ENCODE data around the gene SLC6A19. TPM values are rescaled to one million over a fixed set of nuclear protein-coding genes. Genes with fewer than 3 reads are reported as not detected.

SLC6A19 gene
- total RNA-seq, 1 experiment from 2014 or later = 0.04 TPM

- Mint-ChIP-seq H3K27me3 (ENCODE audit: low read depth) (no peaks in the 10 kb centered on the region; the same call in 1 of the 2 replicates), H3K4me3 (no peak overlapping the region), H3K36me3 (no peaks in the 10 kb centered on the region), H3K4me1 (peaks cover 4% of the 10 kb centered on the region), H3K27ac (no peak overlapping the region), H3K9me3 (peaks cover 12% of the 10 kb centered on the region)
- DNase-seq (ENCODE audit: low spot score) (no peak), ATAC-seq (no peak)
- POLR2A ChIA-PET = no interaction called here
- CTCF ChIA-PET = interaction anchor here (1.1 kb wide), 1 partner anchor 17 kb away, joined by 3 read pairs; no protein-coding TSS in a partner anchor
- TF ChIP-seq, protein P1, sequence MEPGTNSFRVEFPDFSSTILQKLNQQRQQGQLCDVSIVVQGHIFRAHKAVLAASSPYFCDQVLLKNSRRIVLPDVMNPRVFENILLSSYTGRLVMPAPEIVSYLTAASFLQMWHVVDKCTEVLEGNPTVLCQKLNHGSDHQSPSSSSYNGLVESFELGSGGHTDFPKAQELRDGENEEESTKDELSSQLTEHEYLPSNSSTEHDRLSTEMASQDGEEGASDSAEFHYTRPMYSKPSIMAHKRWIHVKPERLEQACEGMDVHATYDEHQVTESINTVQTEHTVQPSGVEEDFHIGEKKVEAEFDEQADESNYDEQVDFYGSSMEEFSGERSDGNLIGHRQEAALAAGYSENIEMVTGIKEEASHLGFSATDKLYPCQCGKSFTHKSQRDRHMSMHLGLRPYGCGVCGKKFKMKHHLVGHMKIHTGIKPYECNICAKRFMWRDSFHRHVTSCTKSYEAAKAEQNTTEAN (CRISPR knock-in tag; IDR thresholded peaks at IDR 0.05) = no peak
- no peak for TF ChIP-seq ETV6 (CRISPR knock-in tag; IDR thresholded peaks at IDR 0.05)
- no peak for TF ChIP-seq NR3C1 (CRISPR knock-in tag; conservative IDR thresholded peaks at IDR 0.05; ENCODE audit: low read depth)
- TF ChIP-seq, protein P2, sequence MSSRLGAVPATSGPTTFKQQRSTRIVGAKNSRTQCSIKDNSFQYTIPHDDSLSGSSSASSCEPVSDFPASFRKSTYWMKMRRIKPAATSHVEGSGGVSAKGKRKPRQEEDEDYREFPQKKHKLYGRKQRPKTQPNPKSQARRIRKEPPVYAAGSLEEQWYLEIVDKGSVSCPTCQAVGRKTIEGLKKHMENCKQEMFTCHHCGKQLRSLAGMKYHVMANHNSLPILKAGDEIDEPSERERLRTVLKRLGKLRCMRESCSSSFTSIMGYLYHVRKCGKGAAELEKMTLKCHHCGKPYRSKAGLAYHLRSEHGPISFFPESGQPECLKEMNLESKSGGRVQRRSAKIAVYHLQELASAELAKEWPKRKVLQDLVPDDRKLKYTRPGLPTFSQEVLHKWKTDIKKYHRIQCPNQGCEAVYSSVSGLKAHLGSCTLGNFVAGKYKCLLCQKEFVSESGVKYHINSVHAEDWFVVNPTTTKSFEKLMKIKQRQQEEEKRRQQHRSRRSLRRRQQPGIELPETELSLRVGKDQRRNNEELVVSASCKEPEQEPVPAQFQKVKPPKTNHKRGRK (CRISPR knock-in tag; IDR thresholded peaks at IDR 0.05; ENCODE audit: borderline replicate concordance) = no peak
- no peak for TF ChIP-seq E2F4 (CRISPR knock-in tag; IDR thresholded peaks at IDR 0.05; ENCODE audit: borderline replicate concordance, low read depth)
- no peak for TF ChIP-seq SMAD3 (CRISPR knock-in tag; IDR thresholded peaks at IDR 0.05; ENCODE audit: borderline replicate concordance)
- TF ChIP-seq RORB (CRISPR knock-in tag; IDR thresholded peaks at IDR 0.05) = no peak
Measured at GRCh38 chr5:1221721-1222120, 20.3 kb downstream of the SLC6A19 start.

GRCh38 chr5:1222147-1222546, 20.8 kb downstream of the SLC6A19 start:
- DNase-seq (ENCODE audit: low spot score) (no peak), ATAC-seq (no peak)
- peaks cover 4% of the 10 kb centered on the region for H3K4me1 Mint-ChIP-seq
- peaks cover 12% of the 10 kb centered on the region for H3K9me3 Mint-ChIP-seq
- H3K27ac Mint-ChIP-seq = no peak overlapping the region
- no peaks in the 10 kb centered on the region; the same call in 1 of the 2 replicates for H3K27me3 Mint-ChIP-seq (ENCODE audit: low read depth)
- POLR2A ChIA-PET = no interaction called here
- H3K4me3 Mint-ChIP-seq = no peak overlapping the region
- no peaks in the 10 kb centered on the region for H3K36me3 Mint-ChIP-seq
- CTCF ChIA-PET = no interaction called here
- no peak for TF ChIP-seq GTF2I (CRISPR knock-in tag; conservative IDR thresholded peaks at IDR 0.05)
- no peak for TF ChIP-seq KAT7 (CRISPR knock-in tag; IDR thresholded peaks at IDR 0.05; ENCODE audit: borderline replicate concordance)
- TF ChIP-seq, protein P3, sequence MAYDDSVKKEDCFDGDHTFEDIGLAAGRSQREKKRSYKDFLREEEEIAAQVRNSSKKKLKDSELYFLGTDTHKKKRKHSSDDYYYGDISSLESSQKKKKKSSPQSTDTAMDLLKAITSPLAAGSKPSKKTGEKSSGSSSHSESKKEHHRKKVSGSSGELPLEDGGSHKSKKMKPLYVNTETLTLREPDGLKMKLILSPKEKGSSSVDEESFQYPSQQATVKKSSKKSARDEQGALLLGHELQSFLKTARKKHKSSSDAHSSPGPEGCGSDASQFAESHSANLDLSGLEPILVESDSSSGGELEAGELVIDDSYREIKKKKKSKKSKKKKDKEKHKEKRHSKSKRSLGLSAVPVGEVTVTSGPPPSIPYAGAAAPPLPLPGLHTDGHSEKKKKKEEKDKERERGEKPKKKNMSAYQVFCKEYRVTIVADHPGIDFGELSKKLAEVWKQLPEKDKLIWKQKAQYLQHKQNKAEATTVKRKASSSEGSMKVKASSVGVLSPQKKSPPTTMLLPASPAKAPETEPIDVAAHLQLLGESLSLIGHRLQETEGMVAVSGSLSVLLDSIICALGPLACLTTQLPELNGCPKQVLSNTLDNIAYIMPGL (CRISPR knock-in tag; IDR thresholded peaks at IDR 0.05) = no peak
- TF ChIP-seq ZNF232 (CRISPR knock-in tag; IDR thresholded peaks at IDR 0.05) = no peak
- TF ChIP-seq E2F1 (CRISPR knock-in tag; IDR thresholded peaks at IDR 0.05) = no peak
- no peak for TF ChIP-seq ZNF263 (CRISPR knock-in tag; IDR thresholded peaks at IDR 0.05; ENCODE audit: low read depth)
- TF ChIP-seq ETV6 (CRISPR knock-in tag; IDR thresholded peaks at IDR 0.05) = no peak
- TF ChIP-seq, protein P4, sequence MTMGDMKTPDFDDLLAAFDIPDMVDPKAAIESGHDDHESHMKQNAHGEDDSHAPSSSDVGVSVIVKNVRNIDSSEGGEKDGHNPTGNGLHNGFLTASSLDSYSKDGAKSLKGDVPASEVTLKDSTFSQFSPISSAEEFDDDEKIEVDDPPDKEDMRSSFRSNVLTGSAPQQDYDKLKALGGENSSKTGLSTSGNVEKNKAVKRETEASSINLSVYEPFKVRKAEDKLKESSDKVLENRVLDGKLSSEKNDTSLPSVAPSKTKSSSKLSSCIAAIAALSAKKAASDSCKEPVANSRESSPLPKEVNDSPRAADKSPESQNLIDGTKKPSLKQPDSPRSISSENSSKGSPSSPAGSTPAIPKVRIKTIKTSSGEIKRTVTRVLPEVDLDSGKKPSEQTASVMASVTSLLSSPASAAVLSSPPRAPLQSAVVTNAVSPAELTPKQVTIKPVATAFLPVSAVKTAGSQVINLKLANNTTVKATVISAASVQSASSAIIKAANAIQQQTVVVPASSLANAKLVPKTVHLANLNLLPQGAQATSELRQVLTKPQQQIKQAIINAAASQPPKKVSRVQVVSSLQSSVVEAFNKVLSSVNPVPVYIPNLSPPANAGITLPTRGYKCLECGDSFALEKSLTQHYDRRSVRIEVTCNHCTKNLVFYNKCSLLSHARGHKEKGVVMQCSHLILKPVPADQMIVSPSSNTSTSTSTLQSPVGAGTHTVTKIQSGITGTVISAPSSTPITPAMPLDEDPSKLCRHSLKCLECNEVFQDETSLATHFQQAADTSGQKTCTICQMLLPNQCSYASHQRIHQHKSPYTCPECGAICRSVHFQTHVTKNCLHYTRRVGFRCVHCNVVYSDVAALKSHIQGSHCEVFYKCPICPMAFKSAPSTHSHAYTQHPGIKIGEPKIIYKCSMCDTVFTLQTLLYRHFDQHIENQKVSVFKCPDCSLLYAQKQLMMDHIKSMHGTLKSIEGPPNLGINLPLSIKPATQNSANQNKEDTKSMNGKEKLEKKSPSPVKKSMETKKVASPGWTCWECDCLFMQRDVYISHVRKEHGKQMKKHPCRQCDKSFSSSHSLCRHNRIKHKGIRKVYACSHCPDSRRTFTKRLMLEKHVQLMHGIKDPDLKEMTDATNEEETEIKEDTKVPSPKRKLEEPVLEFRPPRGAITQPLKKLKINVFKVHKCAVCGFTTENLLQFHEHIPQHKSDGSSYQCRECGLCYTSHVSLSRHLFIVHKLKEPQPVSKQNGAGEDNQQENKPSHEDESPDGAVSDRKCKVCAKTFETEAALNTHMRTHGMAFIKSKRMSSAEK (CRISPR knock-in tag; IDR thresholded peaks at IDR 0.05; ENCODE audit: borderline replicate concordance) = no peak
- no peak for TF ChIP-seq RELA (CRISPR knock-in tag; IDR thresholded peaks at IDR 0.05; ENCODE audit: borderline replicate concordance)
